ENCODE results near the gene TP53BP2. TPM values are rescaled to one million over a fixed set of nuclear protein-coding genes. Genes with fewer than 3 reads are reported as not detected.

The TP53BP2 gene
- total RNA-seq, 6 experiments from 2014 or later, result 13.7 to 46.4 (median 19.0) TPM

- TF ChIP-seq POLR2A (IDR thresholded peaks at IDR 0.05) (no peak), CTCF (IDR thresholded peaks at IDR 0.05) (no peak)
- no peak overlapping the region for H3K4me3 ChIP-seq
- ATAC-seq (peak; percentile 3 to 50 (median 42)), DNase-seq (no peak)
- intact Hi-C loops (cut with DNase I), result no loop called here
- no peaks in the 10 kb centered on the region for H3K27me3 ChIP-seq
- no peaks in the 10 kb centered on the region for H3K36me3 ChIP-seq
- peak overlapping the region; percentile 63 to 89 (median 83) for H3K27ac ChIP-seq
- peaks cover 0 to 31% (median 12%) of the 10 kb centered on the region in 4 donors for H3K4me1 ChIP-seq
- WGBS (ENCODE audit: insufficient coverage, low coverage, low lambda C conversion rate, missing lambda C conversion rate), result 56% methylated on average over 3 of the region's 3 CpGs
- H3K9me3 ChIP-seq, result no peaks in the 10 kb centered on the region
Observed at GRCh38 chr1:223885614-223886013, 39.9 kb upstream of the TP53BP2 start.

- Histone ChIP-seq H3K36me3 (no peaks in the 10 kb centered on the region), H3K27ac (no peak overlapping the region), H3K9me3 (no peaks in the 10 kb centered on the region), H3K4me3 (no peak overlapping the region), H3K4me1 (no peaks in the 10 kb centered on the region), H3K27me3 (no peaks in the 10 kb centered on the region)
- 91% methylated on average over 1 of the region's 1 CpG for WGBS (ENCODE audit: insufficient coverage, low coverage, low lambda C conversion rate, missing lambda C conversion rate)
- DNase-seq (no peak), ATAC-seq (no peak)
- no peak for TF ChIP-seq POLR2A (IDR thresholded peaks at IDR 0.05)
- TF ChIP-seq CTCF (IDR thresholded peaks at IDR 0.05), result no peak
- intact Hi-C loops (cut with DNase I), result no loop called here
Observed at GRCh38 chr1:223878598-223879325, 33.0 kb upstream of the TP53BP2 start.

DNA sequence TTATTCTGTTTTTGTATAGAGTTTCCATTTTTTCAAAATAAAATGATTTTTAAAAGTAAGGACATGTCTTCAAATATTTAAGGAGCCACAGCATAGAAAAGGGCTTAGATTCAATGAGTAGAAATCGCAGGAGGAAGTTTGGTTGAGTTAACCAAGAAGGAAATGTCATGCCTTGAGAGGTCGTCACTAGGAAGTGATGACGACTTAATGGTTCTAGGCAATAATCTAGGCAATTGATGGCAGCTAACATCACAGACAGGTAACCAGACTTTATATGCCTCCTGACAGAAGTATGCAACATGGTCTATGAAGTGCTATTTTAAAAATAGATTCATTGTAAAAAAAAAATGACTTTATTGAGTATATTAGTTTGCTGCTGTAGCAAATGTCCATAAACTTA is 32.1 kb upstream of the TP53BP2 start:
- DNase-seq (no peak), ATAC-seq (no peak)
- intact Hi-C loops (cut with DNase I), result no loop called here
- no peaks in the 10 kb centered on the region for H3K4me1 ChIP-seq
- no peaks in the 10 kb centered on the region for H3K27me3 ChIP-seq
- H3K4me3 ChIP-seq, result no peak overlapping the region
- no peak for TF ChIP-seq POLR2A (IDR thresholded peaks at IDR 0.05)
- no peak for TF ChIP-seq CTCF (IDR thresholded peaks at IDR 0.05)
- no peak overlapping the region for H3K27ac ChIP-seq
- WGBS (ENCODE audit: insufficient coverage, low coverage, low lambda C conversion rate, missing lambda C conversion rate), result 56% methylated on average over 3 of the region's 3 CpGs
- no peaks in the 10 kb centered on the region for H3K36me3 ChIP-seq
- no peaks in the 10 kb centered on the region for H3K9me3 ChIP-seq

- H3K36me3 ChIP-seq, result no peaks in the 10 kb centered on the region
- DNase-seq (no peak), ATAC-seq (no peak)
- H3K27ac ChIP-seq, result no peak overlapping the region
- no peak overlapping the region for H3K4me3 ChIP-seq
- no peaks in the 10 kb centered on the region for H3K4me1 ChIP-seq
- no peaks in the 10 kb centered on the region for H3K27me3 ChIP-seq
- intact Hi-C loops (cut with DNase I), result no loop called here
- 55% methylated on average over 6 of the region's 6 CpGs for WGBS (ENCODE audit: insufficient coverage, low coverage, low lambda C conversion rate, missing lambda C conversion rate)
- H3K9me3 ChIP-seq, result no peaks in the 10 kb centered on the region
- no peak for TF ChIP-seq CTCF (IDR thresholded peaks at IDR 0.05)
Observed at GRCh38 chr1:223876590-223876989, 30.8 kb upstream of the TP53BP2 start.
